IgD-negative memory B cell (primary cell): ENCODE results near the gene PLCH2. TPM values are rescaled to one million over a fixed set of nuclear protein-coding genes. Genes with fewer than 3 reads are reported as not detected.

Experiments used
- H3K27ac Mint-ChIP-seq, 3 donors: one replicate each; pipeline ENCODE4 v1.8.0; 2020 to 2022; ENCODE audit warnings: mild to moderate bottlenecking in 3 of 3, mixed read lengths in 3 of 3, moderate library complexity in 1 of 3
- H3K27me3 Mint-ChIP-seq: one replicate; pipeline ENCODE4 v1.8.0; 2021; ENCODE audit warnings: mixed read lengths
- H3K36me3 Mint-ChIP-seq: one replicate; pipeline ENCODE4 v1.8.0; 2020; ENCODE audit warnings: mild to moderate bottlenecking, mixed read lengths
- H3K4me1 Mint-ChIP-seq, 3 donors: one replicate each; pipeline ENCODE4 v1.8.0; 2020 to 2022; ENCODE audit warnings: mixed read lengths in 3 of 3, mild to moderate bottlenecking in 1 of 3
- H3K4me3 Mint-ChIP-seq, 4 donors: one replicate each; pipeline ENCODE4 v1.8.0; 2020 to 2022; ENCODE audit warnings: mild to moderate bottlenecking in 4 of 4, mixed read lengths in 4 of 4, moderate library complexity in 3 of 4
- H3K9me3 Mint-ChIP-seq, 3 donors: one replicate each; pipeline ENCODE4 v1.8.0; 2020 to 2021; ENCODE audit warnings: mixed read lengths in 3 of 3, mild to moderate bottlenecking in 1 of 3
- polyA plus RNA-seq: library from polyadenylated mRNA; unstranded; fragments of 300-500 nt; fragmentation: Illumina TruSeq; gene quantifications from one replicate; pipeline ENCODE4 v1.2.3, GENCODE V29; 2021

PLCH2 gene
- polyA plus RNA-seq, 1 donor from 2014 or later = 0.66 TPM

DNA sequence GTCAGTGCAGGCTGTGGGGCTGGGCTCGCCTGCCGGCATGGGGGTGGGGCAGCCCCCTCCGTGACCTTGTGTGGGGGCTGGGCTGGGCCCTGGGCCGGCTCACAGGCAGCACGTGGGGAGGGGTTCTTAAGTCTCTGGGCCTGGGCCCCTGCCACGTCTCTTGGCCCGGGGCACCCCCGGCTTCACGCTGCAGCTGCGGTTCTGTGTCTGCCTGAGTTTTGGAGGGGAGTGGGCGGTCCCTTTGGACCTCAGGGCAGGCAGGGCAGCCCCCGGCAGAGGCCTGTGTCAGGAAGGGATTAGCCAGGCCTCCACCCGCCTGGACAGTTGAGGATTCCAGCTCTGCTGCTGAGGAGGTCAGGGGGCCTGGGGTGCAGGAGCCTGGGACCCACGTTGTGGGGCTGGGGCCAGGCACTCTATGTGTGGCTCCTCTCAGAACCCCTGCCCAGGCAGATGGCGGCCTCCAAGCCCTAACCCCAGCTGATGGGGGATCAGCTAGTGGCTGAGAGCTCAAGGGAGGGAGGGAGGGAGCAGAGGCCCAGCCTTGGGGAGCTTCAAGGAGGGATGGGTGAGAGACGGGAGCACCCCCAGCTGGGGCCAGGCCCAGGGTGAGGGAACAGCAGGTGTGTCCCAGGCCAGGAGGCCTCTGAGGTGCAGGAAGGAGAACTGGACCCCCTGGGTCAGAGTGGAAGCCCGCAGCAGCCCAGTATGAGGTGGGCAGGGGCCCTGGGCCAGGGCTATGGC is 1.8 kb upstream of the PLCH2 start:
- H3K36me3 Mint-ChIP-seq = no peaks in the 10 kb centered on the region
- H3K9me3 Mint-ChIP-seq = no peaks in the 10 kb centered on the region
- H3K27ac Mint-ChIP-seq = no peak overlapping the region
- H3K4me3 Mint-ChIP-seq = no peak overlapping the region
- H3K27me3 Mint-ChIP-seq = peaks cover 3% of the 10 kb centered on the region
- peaks cover 0 to 5% (median 4%) of the 10 kb centered on the region in 3 donors for H3K4me1 Mint-ChIP-seq

DNA sequence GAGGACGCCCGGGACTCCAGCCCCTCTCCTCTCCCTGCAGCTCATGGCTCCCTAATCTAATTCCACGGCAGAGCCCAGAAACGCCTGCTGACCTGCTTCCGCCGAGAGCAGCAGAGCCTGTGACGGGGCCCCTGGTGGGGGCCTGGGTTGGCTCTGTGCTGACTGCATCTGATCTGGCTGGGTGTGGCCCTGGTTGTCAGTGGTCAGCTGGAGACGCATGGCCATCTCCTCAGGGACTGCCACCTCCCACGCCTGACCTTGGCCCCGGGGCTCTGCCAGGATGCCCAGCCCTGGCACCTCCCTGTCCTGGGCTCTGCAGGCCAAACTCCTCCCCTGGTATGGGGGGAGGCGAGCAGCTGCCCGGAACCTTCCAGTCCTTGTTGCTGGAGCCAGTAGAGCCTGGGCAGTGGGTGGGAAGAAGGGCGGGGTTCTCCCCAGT is 1.1 kb upstream of the PLCH2 start:
- Mint-ChIP-seq H3K36me3 (no peaks in the 10 kb centered on the region), H3K27ac (no peak overlapping the region), H3K4me1 (peaks cover 0 to 5% (median 4%) of the 10 kb centered on the region in 3 donors), H3K4me3 (no peak overlapping the region), H3K9me3 (no peaks in the 10 kb centered on the region), H3K27me3 (peaks cover 3% of the 10 kb centered on the region)

DNA sequence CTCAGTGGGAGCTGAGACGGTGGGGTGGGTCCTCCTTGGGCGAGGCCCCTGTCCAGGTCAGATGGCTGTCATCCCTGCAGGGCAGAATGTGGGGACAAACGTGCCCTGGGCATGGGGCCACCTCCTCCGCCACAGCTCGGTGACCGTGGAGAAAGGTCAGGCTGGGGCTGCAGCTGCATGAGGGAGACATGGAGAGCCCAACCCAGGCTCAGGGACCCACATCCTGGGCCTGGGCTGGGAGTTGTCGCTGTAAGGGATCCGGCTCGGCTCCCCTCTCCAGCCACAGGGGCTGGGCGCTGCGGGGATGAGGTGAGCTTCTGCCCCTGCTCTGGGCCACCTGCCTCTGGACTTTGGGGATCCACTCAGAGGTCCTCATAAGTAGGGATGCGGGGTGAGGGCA is 518 bp upstream of the PLCH2 start:
- Mint-ChIP-seq H3K4me1 (peaks cover 0 to 4% (median 2%) of the 10 kb centered on the region in 3 donors), H3K27ac (no peak overlapping the region), H3K9me3 (no peaks in the 10 kb centered on the region), H3K27me3 (peaks cover 3% of the 10 kb centered on the region), H3K36me3 (no peaks in the 10 kb centered on the region), H3K4me3 (no peak overlapping the region)

DNA sequence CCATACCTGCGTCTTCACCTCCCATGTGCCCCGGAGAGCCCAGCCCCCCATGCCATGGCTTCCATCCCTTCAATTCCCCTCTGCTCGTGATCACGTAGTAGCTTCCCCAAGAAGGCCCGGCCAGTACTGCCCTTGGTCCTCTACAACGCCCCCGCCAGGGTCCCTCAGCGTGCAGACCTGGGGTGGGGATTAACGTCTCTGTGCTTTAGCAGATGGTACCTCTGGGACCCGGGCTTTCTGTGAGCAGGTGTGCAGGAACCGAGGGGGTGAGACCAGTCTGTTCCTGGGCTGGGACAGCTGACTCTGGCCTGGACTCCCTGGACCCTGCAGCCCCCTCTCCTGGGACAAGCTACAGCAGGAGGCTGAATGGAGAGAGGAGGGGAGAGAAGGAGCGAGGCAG is 1.2 kb downstream of the PLCH2 start:
- Mint-ChIP-seq H3K9me3 (no peaks in the 10 kb centered on the region), H3K4me3 (no peak overlapping the region), H3K27ac (no peak overlapping the region), H3K4me1 (peaks cover 0 to 5% (median 0%) of the 10 kb centered on the region in 3 donors), H3K36me3 (no peaks in the 10 kb centered on the region), H3K27me3 (no peaks in the 10 kb centered on the region)

DNA sequence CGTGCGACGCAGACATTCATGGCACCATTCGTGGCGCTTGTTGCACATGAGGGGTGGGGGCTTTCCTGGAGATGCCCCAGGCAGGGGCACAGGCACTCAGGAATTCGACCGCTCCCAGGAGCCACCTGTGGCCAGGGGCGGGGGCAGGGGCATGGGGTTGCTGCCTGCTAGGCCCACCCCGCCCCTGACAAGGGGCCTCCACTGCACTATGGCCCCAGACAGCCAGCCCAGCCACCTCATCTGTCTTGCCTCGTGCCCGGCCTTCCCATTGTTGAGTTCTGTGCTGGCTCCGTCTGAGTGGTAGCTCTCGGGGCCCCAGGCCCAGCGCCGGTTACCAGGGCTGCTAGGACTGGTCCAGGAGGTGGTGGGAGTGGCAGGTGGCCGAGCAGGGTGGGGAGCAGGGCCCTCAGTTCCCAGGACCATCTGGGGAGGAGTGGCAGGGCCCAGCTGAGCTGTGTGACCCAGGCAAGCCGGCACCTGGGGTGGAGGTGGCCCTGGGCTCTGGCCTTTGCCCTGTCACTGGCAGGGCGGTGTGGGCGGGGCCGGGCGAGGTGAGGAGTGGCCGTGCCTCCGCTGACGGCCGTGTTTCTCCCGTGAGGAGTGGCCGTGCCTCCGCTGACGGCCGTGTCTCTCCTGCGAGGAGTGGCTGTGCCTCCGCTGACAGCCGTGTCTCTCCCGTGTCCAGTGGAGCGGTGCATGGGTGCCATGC is 1.9 kb downstream of the PLCH2 start:
- Mint-ChIP-seq H3K4me1 (peaks cover 0 to 5% (median 0%) of the 10 kb centered on the region in 3 donors), H3K27ac (no peak overlapping the region), H3K4me3 (no peak overlapping the region), H3K27me3 (no peaks in the 10 kb centered on the region), H3K36me3 (no peaks in the 10 kb centered on the region), H3K9me3 (no peaks in the 10 kb centered on the region)

DNA sequence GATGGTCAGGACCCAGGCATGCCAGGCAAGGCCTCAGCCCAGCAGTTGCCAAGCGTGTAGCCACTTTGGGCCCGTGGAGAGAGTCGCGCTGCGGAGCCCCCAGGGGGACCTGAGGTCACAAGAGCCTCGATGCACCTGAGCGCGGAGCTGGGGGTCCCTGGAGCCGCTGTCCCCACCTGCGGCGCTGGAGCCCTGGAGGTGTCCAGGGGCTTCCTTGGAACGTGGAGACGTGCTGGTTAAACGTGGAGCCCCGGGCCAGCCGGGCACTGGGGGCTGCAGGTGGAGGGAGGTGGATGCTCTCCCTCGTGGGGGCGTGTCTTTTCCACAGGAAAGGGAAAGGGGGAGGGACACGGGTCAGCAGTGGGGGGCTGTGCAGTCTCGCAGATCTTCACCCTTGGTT is 3.1 kb downstream of the PLCH2 start:
- no peaks in the 10 kb centered on the region for H3K36me3 Mint-ChIP-seq
- no peaks in the 10 kb centered on the region for H3K27me3 Mint-ChIP-seq
- no peak overlapping the region for H3K4me3 Mint-ChIP-seq
- no peak overlapping the region for H3K27ac Mint-ChIP-seq
- H3K4me1 Mint-ChIP-seq = peaks cover 0 to 5% (median 3%) of the 10 kb centered on the region in 3 donors
- H3K9me3 Mint-ChIP-seq = no peaks in the 10 kb centered on the region

DNA sequence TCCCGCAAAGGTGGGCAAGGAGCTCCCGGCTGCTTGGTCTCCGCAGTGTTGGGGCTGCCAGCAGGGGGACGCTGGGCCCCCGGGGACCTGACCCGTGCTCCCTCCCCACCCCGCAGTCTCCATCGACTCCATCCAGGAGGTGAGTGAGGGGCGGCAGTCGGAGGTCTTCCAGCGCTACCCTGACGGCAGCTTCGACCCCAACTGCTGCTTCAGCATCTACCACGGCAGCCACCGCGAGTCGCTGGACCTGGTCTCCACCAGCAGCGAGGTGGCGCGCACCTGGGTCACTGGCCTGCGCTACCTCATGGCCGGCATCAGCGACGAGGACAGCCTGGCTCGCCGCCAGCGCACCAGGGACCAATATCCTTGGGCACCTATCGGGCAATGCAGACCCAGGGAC is 3.5 kb downstream of the PLCH2 start:
- peak overlapping the region in 1 of 4 donors; percentile 47 for H3K4me3 Mint-ChIP-seq
- H3K27ac Mint-ChIP-seq = peak overlapping the region in 1 of 3 donors; percentile 53
- H3K4me1 Mint-ChIP-seq = peaks cover 0 to 5% (median 4%) of the 10 kb centered on the region in 3 donors
- no peaks in the 10 kb centered on the region for H3K9me3 Mint-ChIP-seq
- H3K27me3 Mint-ChIP-seq = no peaks in the 10 kb centered on the region
- no peaks in the 10 kb centered on the region for H3K36me3 Mint-ChIP-seq

DNA sequence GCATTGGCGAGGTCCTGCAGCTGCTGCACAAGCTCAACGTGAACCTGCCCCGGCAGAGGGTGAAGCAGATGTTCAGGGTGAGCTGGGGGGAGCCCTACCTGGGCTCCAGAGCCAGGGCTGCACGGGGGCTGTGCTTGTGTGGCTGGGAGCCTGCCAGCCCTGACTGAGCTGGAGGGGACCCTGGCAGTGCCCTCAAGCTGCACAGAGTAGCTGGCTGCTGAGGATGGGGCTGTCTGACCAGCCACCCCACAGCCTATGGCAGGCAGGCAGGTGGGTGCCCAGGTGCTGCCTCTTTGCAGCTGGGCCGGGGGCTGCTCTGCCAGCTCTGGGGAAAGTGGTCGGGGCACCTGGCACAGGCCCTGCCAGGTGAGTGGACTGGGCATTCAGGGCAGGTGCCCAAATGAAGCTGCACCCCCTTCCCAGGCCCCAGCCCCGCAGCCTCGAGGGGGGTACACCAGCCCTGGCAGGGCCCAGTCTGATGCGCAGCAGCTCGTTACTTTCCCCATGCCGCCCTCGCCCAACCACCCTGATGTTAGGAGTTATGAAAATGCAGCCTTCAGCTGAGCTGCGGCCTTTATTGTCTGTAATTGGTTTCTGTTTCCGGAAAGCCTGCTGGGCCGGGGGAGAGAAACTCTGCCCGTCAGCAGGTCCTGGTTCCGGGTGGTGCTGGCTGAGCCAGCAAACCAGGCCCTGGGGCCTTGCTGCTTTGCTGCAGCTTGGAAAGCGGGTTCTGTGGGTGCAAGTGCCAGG is 4.3 kb downstream of the PLCH2 start:
- Mint-ChIP-seq H3K36me3 (no peaks in the 10 kb centered on the region), H3K27ac (peak overlapping the region in 1 of 3 donors; percentile 53), H3K4me1 (peaks cover 0 to 5% (median 4%) of the 10 kb centered on the region in 3 donors), H3K4me3 (no peak overlapping the region), H3K9me3 (no peaks in the 10 kb centered on the region), H3K27me3 (no peaks in the 10 kb centered on the region)

DNA sequence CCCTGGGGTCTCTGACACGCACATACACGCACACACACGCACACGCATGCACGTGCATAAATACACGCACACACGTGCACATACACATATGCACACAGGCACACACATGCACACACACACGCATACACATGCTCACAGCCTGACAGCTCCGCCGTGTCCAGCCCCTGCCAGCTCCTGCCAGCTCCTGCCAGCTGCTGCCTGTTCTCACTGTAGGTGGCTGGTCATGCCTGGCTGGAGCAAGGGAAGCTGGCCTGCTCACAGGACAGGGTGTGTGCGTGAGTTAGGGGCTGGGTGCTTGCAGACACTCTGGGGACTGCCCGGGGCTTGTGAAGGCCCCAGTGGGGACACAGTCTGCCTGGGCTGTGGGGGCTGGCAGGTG is 4.9 kb downstream of the PLCH2 start:
- Mint-ChIP-seq H3K36me3 (no peaks in the 10 kb centered on the region), H3K27me3 (no peaks in the 10 kb centered on the region), H3K4me3 (no peak overlapping the region), H3K4me1 (peaks cover 0 to 5% (median 4%) of the 10 kb centered on the region in 3 donors), H3K9me3 (no peaks in the 10 kb centered on the region), H3K27ac (no peak overlapping the region)

DNA sequence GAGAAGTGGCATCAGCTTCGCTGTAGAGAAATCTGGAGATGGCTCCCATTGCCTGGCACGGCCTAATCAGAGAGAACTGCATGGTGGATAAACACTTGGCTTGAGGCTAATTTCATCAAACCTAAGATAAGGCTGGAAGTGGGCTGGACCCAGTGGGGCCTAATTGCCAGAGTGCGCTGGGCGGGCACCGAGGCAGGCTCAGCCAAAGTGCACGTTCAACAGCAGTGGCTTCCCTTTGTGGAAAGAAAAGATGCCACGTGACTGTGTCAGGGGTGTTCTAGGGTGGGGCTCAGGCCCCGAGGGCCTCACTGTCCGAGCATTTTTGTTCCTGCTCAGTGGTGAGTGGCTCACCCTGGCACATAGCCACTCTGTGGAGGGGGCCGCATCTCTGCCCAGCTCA is 5.8 kb downstream of the PLCH2 start:
- no peaks in the 10 kb centered on the region for H3K36me3 Mint-ChIP-seq

DNA sequence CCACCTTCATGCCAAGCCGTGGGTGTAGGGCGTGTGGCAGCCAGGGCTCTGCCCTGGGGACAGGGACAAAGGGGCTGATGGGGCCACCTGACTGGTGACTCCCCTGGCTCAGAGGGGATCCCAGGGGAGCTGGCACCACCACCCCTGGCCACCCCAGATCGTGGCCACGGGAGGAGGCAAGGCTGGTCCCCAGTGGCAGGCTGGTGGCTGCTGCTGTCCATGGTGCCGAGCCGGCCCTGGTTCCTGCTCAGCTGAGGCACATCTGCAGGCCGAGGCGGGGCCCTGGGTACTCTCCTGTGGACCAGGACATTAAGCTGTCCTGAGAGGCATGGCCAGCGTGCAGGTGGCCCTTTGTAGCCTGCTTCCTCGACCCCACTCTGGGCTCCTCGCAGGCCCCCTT is 6.5 kb downstream of the PLCH2 start:
- Mint-ChIP-seq H3K27me3 (no peaks in the 10 kb centered on the region), H3K4me3 (no peak overlapping the region), H3K9me3 (peaks cover 0 to under 1% (median 0%) of the 10 kb centered on the region in 3 donors), H3K4me1 (peaks cover 0 to 5% (median 4%) of the 10 kb centered on the region in 3 donors), H3K27ac (no peak overlapping the region), H3K36me3 (no peaks in the 10 kb centered on the region)

More for the DNA sequence above, 5.8 kb downstream of the PLCH2 start:
- no peak overlapping the region for H3K4me3 Mint-ChIP-seq
- H3K27ac Mint-ChIP-seq = no peak overlapping the region
- H3K27me3 Mint-ChIP-seq = no peaks in the 10 kb centered on the region
- H3K9me3 Mint-ChIP-seq = no peaks in the 10 kb centered on the region
- H3K4me1 Mint-ChIP-seq = peaks cover 0 to 5% (median 4%) of the 10 kb centered on the region in 3 donors

DNA sequence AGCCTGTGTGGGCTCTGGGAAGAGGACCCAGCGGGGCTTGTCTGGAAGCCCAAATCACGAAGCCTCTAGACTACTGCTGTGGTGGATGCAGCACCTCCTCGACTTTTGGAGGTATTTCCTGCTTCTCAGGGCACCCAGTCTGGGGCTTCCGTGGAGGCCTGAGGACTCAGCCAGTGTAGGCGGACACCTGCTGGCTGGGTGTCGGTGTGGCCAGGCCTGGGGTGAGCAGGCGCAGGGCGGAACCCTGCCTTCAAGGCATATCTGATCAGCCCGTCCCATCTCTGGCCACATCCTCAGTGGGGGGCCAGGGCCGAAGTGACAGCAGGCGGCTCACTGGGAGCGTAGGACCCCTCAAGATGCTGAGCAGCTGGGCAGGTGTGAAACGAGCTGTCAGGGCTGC is 6.9 kb downstream of the PLCH2 start:
- Mint-ChIP-seq H3K27me3 (no peaks in the 10 kb centered on the region), H3K9me3 (peaks cover 0 to 5% (median 2%) of the 10 kb centered on the region in 3 donors), H3K27ac (no peak overlapping the region), H3K36me3 (no peaks in the 10 kb centered on the region), H3K4me3 (no peak overlapping the region), H3K4me1 (peaks cover 0 to 5% (median 4%) of the 10 kb centered on the region in 3 donors)

DNA sequence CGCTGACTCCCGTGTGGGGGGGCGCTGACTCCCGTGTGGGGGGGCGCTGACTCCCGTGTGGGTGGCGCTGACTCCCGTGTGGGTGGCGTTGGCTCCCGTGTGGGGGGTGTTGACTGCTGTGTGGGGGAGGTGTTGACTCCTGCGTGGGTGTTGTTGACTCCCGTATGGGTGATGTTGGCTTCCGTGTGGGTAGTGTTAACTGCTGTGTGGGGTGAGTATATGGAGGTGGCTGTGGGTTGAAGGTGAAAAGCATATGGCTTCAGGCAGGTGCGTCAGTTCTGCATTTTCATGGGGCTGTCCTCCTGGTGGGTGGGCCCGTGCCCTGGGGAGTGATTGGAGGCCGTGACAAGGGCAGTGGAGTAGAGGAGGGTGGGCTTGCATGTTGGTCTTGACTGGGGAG is 7.9 kb downstream of the PLCH2 start:
- Mint-ChIP-seq H3K36me3 (no peaks in the 10 kb centered on the region), H3K9me3 (peaks cover 0 to 12% (median 10%) of the 10 kb centered on the region in 3 donors), H3K27ac (no peak overlapping the region), H3K4me3 (peak overlapping the region in 1 of 4 donors; percentile 55), H3K27me3 (no peaks in the 10 kb centered on the region), H3K4me1 (peaks cover 0 to 5% (median 4%) of the 10 kb centered on the region in 3 donors)

DNA sequence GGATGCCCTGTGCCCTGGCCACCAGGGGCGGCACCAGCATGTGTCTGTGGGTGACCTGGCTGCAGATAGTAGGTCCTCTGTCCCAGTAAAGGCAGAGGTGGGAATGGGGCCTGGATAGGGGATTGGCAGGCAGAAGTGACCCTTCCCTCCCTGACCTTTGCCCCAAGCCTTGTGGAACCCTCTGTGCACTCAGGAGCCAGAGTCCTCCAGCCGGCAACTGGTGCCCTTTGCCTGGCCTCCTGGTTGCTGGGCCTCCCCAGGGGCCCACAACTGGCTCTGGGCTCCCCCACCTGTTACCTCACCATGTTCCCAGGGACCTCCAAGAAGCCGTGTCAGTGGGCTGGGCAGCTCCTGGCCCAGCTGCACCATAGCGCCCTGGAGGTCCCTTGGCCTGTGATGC is 10.0 kb downstream of the PLCH2 start:
- Mint-ChIP-seq H3K27ac (no peak overlapping the region), H3K4me3 (no peak overlapping the region), H3K4me1 (peaks cover 0 to 4% (median 2%) of the 10 kb centered on the region in 3 donors), H3K36me3 (peaks cover 2% of the 10 kb centered on the region), H3K9me3 (peaks cover 0 to 16% (median 10%) of the 10 kb centered on the region in 3 donors), H3K27me3 (no peaks in the 10 kb centered on the region)

DNA sequence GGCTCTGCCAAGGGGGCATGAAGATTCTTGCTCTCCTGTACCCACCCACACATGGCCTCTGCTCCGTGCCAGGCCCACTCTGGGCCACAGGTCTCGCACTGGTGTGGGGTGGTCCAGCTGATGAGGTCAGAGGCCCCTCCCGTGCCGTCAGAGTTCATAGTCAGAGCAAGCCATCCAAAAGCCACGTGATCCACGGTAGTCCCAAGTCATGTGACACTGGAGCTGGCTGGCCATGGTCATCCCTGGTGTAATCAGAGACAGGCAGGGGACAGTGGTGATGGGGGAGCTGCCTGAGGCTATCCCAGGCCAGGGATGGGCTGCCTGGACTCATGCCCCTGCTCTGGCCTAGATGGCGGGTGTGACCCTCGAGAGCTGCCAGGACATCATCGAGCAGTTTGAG is 10.5 kb downstream of the PLCH2 start:
- Mint-ChIP-seq H3K4me1 (peaks cover 0 to 4% (median 2%) of the 10 kb centered on the region in 3 donors), H3K9me3 (peaks cover 0 to 16% (median 10%) of the 10 kb centered on the region in 3 donors), H3K36me3 (peaks cover 2% of the 10 kb centered on the region), H3K27ac (no peak overlapping the region), H3K27me3 (no peaks in the 10 kb centered on the region), H3K4me3 (peak overlapping the region in 1 of 4 donors; percentile 22)
